ENCODE measurements around the gene CYP27C1.

CYP27C1 gene

GRCh38 chr2:127134235-127134634, 85.9 kb downstream of the CYP27C1 start:
- Histone ChIP-seq H4K20me1 (ENCODE audit: low read depth, low read length) (no peaks in the 10 kb centered on the region), H3K4me2 (ENCODE audit: low read depth, low read length, poor library complexity, severe bottlenecking) (no peak overlapping the region), H3K27me3 (ENCODE audit: low read length) (no peaks in the 10 kb centered on the region), H3K36me3 (ENCODE audit: low read length) (no peaks in the 10 kb centered on the region), H3K4me3 (ENCODE audit: insufficient read depth, low read length, poor library complexity, severe bottlenecking) (no peak overlapping the region), H3K9ac (ENCODE audit: low read length) (no peak overlapping the region), H3K9me3 (ENCODE audit: insufficient read depth, low read length) (0 out of 2 replicates have a peak, but pooled peaks cover 4% of the 10 kb centered on the region), H3F3A (ENCODE audit: insufficient read depth) (no peaks in the 10 kb centered on the region), H2AFZ (ENCODE audit: low read depth, low read length, severe bottlenecking) (no peak overlapping the region), H3K9me2 (replicated peaks; ENCODE audit: insufficient read depth, low read length) (no peaks in the 10 kb centered on the region), H3K79me2 (ENCODE audit: insufficient read depth, low read length) (no peaks in the 10 kb centered on the region), H3K27ac (ENCODE audit: low read depth, low read length) (no peak overlapping the region)
- no peak for TF ChIP-seq CTCF (IDR thresholded peaks at IDR 0.05; ENCODE audit: insufficient read depth, low read length, poor library complexity, severe bottlenecking)
- no peak for TF ChIP-seq EZH2phosphoT487 (conservative IDR thresholded peaks at IDR 0.05; ENCODE audit: low read length)
